ENCODE measurements around the gene EFCC1.

- no peak for TF ChIP-seq EZH2 (IDR thresholded peaks at IDR 0.05; ENCODE audit: low read depth)
- no peak for TF ChIP-seq CTCF (conservative IDR thresholded peaks at IDR 0.05)
Observed at GRCh38 chr3:129002573-129003569, 1.8 kb downstream of the EFCC1 start.

Data from PC-9 (cell line).